Activated CD8-positive, alpha-beta memory T cell treated with anti-CD3 and anti-CD28 coated beads for 24 hours (primary cell): ENCODE data around the gene SUN1.
A peak's percentile ranks its signal among the peaks of the same experiment; 100 is the strongest.
"Not testable (repeated sequence)": the region's sequence is repeated elsewhere in the genome, so short reads cannot be mapped to it uniquely, and the experiment has no call there.

ENCODE experiments used
- DNase-seq: peaks from one replicate; pipeline ENCODE4 v3.0.0-alpha.2; 2020

Gene SUN1

DNA sequence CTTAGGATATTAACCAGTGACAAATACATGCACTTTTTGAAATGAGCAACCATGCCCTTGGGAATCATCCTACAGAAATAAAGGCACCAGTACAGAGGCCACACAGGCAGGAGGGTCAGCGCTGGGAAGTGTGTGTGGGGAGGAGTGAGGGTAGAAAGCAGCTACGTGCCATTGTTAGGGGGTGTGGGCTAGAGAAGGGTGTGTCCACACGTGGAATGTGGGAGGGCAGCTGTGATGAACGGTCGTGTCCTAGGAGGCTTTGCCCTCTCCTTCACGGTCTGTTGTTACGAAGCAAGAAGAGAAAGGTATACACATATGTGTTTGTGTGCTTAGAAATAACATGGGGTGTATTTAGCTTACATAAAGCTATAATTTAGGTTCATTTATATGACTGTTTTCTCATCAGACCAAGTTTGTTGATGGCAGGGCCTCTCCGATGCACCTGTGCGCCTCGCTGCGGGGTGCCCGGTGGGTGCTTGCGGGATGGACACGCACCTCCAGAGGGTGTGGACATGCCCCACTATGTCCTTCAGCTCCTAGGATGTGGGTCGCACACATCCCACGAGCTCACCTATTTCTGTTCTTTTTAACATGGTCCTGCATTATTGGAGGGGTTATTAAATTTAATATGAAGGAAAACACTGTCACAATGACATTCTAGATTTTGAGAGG lies 27.2 kb downstream of the SUN1 start:
- DNase-seq: no peak

DNA sequence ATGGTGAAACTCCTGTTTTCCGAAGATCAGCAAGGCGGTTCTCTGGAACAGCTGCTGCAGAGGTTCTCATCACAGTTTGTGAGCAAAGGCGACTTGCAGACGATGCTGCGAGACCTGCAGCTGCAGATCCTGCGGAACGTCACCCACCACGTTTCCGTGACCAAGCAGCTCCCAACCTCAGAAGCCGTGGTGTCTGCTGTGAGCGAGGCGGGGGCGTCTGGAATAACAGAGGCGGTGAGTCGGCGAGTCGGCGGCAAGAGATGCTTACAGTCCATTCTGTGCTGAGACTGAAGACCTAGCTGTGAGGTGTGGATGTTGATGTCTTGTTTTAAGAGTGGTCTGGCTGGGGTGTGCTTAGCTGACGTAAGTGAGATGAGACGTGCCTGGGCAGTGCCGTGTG lies 27.9 kb downstream of the SUN1 start:
- no peak for DNase-seq

DNA sequence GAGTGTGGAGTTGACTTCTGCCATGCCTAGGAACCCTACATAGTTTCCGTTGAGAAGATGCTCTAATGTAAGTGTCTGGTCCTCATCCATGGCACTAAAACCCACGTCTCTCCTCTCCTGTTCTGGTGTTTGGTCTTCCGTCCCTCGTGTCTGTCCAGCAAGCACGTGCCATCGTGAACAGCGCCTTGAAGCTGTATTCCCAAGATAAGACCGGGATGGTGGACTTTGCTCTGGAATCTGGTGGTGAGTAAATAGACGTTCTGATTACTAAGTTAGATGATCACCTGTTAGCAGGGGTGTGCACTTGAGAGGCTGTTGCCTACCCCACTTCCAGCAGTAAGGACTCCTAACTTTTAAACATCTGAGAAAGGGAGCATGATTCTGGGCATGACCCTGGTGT lies 28.9 kb downstream of the SUN1 start:
- DNase-seq: no peak

DNA sequence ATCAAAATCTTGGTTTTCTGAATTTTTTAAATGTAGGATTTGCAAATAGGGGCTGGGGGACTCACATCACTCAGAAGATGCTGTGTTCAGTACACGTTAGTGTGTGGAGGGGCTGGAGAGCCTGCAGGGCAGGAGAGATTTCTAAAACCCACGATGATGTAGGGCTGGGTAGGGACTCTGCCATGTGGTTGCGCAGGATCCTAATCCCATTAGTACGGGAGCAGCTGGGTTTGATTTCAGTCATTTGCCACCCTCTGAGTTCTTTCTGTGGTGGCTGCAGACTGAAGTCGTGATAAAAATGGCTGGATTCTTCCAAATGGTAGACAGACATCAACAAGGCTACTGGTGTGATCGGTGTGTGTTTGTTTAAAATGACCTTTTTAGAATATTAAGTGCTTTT lies 29.9 kb downstream of the SUN1 start:
- no peak for DNase-seq

DNA sequence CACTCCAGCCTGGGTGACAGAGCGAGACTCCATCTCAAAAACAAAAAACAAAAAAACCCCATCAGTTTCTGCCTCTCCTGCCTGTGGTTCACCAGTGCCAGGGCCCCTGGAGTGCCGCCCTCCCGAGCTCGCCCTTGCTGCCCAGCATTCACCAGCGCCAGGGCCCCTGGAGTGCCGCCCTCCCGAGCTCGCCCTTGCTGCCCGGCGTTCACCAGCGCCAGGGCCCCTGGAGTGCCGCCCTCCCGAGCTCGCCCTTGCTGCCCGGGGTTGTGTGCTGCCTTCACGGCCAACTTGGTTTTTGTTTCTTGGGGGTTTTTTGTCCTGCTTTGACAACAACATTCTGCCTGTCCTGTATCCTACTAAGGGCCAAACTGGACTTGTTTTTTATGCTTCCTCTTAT lies 30.8 kb downstream of the SUN1 start:
- DNase-seq: no peak

DNA sequence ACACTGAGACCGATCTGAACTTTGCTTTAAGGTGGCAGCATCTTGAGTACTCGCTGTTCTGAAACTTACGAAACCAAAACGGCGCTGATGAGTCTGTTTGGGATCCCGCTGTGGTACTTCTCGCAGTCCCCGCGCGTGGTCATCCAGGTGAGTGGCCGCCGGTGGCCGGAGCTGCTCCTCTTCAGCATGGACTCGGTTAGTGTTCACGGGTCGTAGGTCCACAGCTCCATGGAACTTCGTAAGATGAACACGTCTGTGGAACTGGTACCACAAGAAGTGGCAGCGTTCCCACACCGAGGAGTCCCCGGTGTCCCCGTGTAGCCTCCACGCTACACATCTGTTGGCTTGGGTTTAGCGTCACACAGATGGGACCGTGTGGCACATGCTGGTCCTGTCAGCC lies 33.6 kb downstream of the SUN1 start:
- DNase-seq: no peak

DNA sequence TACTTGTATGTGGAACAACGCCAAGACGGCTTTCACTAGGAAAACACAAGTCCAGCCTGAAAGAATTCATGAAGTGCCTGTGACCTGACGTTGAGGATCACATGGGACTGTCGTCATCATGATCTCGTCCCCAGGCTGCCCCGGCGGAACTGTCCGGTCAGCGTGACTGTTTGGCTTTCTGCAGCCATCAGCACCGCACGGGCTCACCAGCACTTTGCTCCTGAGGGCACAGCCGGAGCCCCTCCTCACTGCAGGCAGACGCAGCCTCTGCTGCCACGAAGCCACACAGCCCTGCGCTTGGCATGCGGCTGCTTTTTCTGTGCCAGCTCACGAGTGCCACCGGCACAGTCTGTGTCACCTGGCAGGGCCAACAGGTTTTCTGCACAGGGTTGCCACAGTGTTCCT lies 34.7 kb downstream of the SUN1 start:
- DNase-seq: no peak

DNA sequence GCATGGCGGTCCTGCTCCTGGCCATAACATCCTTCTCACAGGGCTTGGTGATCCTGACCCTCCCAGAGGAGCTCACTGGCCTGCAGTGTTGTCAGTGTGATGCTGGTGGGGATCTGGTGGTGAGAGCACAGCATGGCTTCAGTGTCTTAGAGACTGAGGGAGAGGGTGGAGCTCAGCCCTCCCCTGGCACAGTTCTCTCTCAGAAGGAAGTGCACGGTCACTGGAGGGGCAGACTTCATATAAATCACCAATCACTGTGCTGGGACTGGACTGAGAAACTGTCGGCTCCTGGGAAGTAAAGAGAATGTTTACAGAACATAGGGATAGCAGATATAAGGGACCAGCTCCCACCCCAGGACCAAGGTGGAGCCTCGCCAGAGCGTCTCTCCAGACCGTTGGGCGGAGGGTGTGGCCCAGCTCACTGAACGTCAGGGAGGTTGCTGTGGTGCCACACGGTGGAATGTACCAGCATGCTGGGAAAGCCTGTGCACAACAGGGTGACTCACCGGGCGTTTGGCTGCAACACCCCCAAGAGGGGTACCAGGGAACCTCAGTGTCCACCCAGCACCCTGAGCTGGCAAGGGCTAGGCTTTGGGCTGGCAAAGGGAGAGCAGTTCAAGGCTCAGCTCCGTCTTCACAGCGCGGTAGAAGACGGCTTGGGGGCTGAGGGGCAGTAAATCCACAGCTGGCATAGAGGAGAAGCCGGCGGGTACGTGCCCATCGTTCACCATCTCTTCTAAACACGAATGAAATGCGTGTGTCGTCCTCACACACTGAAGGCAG lies 35.3 kb downstream of the SUN1 start:
- no peak for DNase-seq

DNA sequence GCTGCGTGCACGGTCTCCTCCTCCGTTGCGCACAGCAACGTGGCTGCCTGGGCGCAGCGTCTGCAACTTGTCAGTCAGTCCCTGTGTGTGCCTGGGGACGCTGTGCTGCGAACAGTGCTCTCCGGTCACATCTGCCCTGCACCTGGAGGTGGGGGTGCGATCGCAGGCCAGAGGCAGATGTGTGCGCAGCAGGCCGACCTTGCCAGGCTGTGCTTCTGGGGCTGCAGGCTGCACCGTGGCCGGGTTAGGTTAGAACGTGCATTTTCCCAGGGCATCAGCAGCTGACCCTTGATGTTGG lies 35.9 kb downstream of the SUN1 start:
- no peak for DNase-seq

DNA sequence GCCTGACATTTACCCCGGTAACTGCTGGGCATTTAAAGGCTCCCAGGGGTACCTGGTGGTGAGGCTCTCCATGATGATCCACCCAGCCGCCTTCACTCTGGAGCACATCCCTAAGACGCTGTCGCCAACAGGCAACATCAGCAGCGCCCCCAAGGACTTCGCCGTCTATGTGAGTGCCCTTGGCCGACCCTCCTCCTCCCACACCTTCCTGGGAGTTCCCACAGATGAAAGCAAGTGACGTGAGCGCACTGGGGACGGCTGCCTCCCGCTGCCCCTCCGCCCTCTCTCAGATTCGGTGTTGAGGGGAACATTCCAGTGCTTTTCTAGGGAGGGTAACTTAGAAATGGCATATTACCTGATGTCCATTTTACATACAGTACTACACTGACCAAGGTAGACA lies 37.1 kb downstream of the SUN1 start:
- DNase-seq: no peak

DNA sequence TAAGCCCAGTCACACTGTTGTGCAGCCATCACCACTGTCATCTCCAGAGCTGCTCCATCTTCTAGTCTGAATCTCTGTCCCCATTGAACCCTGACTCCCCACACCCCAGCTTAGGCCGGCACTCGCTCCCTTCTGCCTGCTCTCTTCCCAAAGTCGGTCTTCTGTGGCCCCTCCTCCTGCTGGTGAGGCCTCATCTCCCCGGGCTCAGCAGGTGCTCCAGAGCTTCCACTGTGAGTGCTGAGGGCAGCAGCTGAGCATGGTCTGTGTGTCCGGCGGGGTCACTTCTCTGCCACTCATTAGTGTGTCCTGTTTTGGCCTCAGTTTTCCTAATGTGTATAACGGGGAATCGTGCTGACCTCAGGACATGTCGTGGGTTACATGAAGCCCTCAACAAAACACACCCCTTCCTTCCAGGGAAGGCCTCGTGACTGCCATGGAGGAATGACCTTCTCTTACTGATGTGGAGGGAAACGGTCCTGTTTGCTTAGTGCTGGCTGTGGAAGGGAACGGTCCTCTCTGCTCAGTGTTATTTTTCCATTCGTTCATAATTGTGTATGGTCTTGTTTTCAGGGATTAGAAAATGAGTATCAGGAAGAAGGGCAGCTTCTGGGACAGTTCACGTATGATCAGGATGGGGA lies 39.7 kb downstream of the SUN1 start:
- no peak for DNase-seq

DNA sequence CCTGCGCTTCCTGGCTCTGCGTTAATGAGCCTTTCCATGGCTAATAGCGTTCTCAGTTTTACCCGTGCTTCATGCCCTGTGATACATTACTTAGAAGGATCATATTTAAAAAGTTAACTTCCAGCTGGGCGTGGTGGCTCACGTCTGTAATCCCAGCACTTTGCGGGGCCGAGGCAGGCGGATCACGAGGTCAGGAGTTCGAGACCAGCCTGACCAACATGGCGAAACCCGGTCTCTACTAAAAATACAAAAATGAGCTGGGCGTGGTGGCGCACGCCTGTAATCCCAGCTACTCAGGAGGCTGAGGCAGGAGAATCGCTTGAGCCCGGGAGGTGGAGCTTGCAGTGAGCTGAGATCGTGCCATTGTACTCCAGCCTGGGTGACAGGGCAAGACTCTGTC lies 40.4 kb downstream of the SUN1 start:
- not testable (repeated sequence) for DNase-seq

DNA sequence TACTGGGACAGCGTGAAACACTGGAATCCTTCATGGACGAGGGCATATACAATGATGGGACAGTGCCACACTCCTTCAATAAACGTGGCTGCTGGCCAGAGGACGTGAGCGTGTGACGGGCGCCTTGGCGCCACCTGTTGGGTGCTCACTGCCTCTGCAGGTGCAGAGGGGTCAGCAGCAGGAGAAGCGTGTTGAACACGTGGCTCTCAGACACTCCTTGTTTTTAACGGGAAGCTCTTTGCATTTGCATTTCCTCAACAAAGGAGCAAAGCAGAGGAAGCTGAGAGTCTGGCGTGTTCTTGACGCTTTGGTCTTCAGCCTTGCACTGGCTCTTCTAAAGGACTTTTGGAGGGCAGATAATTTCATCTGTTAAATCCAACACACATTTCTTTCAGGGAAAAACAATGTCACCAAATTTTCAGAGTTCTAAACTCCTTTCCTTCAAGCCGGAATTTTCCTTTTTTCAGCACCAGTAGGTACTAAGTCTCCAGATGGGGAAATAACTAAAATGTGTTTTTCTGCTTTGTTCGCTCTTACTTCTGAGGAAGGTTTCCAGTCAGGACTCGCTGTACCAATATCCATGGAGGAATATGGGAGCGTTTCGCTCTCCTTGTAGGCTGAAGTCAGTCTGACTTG lies 41.2 kb downstream of the SUN1 start:
- DNase-seq: peak; percentile 84

DNA sequence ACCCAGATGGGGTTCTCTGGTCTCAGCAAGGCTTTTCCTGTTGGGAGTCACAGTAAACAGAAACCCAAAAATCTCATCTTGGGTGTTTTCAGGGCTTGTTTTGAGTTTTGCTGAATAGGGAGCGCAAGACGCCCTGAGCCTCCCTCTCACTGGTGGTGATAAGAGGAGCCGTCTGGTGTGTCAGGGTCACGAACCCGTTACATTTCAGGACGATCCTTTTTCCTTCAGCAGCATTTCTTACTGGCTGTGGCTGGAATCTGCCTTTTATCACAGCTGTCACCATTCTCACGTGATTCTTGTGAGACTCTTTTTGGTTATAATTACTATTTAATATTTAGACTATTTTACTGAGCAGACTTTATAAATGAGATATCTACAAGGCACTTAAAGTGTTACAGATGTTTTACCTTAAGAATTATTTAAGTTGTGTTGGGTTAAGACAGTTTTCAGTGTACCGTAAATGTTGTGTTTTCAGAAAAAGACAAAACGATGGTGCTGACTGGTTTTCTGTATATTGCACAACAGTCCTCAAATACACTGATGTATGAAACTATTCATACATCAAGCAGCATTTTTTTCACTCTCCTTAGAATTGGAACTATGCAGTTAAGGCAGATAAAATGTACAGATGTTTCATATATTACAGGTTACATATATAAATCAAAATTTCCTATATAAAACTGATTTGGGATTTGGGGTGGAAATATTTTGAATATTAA lies 41.9 kb downstream of the SUN1 start:
- no peak for DNase-seq

DNA sequence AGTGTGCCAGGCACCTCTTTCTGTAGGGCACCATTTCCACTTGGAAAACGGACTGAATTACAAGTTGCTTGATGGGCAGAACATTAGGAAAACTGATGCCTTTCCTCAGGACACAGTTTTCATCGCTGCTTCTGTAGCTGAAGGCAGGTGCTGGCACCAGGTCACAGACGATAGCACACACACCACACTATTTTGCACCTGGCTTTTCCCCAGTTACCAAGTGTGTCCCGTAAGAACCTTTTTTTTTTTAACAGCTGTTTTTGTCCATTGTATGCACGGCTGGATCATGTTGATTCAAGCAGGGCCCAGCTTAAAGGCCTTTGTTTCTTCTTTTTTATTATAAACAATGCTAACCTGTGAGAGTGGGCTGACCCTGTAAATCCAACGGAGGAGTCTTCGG lies 42.8 kb downstream of the SUN1 start:
- no peak for DNase-seq

DNA sequence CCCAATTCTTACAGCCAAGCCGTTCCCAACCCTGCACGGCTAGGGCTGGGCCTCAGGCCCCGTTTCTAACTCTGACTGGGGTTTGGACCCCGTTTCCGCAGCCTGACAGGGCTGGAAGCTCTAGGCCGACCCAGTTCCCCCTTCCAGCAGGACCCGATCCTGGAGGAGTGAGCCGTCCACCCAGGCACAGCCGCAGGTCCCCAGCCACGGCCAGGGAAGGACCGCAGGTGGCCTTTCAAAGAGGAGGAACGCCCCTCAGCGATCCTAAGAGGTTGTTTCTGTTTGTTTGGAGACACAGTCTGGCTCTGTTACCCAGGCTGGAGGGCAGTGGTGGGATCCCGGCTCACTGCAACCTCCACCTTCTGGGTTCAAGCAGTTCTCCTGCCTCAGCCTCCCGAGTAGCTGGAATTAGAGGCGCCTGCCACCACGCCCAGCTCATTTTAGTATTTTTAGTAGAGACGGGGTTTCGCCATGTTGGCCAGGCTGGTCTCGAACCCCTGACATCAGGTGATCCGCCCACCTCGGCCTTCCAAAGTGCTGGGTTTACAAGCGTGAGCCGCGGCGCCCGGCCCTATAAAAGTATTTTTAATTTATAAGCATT lies 43.3 kb downstream of the SUN1 start:
- DNase-seq: no peak

DNA sequence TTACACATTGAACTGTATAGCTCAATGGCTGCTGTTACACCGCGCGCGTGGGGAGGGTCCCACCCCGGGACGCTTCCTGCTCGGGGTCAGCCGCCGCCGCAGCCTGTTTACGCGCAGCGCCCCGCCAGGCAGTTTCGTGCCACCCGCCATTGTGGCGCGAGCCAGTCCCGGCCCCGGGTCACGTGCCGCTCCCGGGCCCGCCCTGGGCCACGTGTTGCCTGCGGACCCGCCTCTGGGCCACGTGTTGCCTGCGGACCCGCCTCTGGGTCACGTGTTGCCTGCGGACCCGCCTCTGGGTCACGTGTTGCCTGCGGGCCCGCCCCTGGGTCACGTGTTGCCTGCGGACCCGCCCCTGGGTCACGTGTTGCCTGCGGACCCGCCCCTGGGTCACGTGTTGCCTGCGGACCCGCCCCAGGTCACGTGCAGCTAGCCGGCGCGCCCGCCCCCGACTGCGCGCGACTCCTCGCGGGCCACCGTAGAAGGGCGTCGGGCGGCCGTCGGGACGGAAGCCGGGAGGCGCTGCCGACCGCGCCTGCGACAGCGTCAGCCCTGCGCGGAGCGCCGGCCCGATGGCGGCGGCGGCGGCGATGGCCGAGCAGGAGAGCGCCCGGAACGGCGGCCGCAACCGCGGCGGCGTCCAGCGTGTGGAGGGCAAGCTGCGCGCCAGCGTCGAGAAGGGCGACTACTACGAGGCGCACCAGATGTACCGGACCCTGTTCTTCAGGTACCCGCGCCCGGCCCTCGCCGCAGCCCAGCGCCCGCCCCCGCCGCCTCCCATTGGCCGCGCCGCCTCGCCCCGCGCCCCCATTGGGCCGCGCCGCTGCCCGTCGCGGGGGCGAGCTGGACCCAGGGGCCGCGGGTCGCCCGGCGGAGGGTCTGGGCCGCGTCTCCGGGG lies 44.0 kb downstream of the SUN1 start, which contains the start of gene GET4:
Gene GET4 (plus strand): TSS at position 478 of the 895 bp plus-strand sequence. CDS start 92 bp downstream, at position 570.
- DNase-seq: peak; percentile 97

DNA sequence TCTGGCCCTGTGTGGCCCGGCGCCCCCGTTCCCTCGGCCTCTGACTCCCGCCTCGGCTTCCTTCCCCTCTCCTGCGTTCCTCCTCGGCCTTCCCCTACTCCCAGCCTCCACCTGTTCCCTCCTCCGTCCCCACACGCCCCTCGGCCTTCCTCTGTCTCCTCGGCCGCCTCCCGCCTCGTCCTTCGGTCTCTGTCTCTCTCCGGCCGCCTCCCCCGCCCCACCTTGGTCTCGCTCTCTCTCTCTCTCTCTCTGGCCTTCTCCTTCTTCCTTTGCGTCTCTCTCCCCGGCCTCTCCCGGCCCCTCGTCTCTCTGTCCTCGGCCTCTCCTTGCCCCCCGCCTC lies 44.7 kb downstream of the SUN1 start:
- no peak for DNase-seq

DNA sequence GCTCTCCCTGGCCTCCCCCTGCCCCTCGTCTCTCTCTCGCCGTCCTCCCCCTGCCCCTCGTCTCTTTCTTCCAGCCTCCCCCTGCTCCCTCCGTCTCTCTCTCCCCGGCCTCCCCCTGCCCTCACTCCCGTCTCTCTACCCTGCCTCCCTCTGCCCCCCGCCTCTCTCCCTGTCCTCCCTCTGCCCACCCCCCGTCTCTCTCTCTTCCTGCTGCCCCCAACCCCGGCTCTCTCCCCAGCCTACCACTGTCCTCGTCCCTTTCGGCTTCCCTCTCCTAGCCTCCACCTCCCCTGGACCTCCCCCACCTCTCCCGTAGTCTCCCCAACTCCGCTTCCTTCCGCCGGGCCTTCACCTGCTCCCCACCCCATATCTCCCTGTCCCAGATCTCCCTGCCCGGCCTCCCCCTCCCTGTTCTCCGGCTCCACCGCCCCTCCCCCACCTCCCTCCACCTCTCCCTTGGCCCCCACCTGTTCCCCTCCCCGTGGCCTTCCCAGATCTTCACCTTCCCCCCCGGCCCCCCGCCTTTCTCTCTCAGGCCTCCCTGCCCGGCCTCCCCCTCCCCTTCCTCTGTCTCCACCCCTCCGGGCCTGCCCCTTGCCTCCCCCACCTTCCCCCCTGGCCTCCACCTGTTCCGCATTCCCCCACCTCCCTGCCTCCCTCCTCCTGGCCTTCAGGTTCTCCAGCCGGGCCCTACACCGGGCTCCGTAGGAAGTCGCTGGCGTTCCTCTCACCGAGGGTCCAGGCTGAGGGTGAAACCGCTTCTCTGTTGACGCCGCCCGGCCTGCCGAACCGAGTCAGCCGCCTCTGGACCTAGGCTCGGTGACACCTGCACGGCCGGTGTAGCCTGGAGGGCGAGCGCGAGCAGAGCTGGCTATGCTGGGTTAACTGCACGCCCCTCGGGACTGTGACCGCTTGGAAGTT lies 45.3 kb downstream of the SUN1 start:
- DNase-seq: no peak

DNA sequence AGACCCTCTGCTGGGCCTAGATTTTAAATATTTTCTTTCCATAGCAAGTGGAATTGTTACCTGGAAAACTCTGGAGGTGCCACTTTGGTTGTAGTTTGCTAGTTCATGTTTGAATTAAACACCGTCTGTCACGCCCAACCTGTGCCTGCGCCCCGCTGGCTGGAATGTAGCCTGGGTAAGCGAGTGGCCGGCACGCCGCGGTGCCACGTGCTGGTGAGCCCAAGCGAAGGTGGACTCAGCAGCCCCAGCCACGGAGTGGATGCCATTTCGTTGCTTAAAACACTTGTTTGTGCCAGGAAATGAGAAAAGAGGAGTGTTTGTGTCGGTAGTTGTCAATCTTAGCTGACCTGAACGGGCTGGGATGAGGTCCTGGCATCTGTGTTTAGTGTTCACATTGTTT lies 46.8 kb downstream of the SUN1 start:
- DNase-seq: no peak

DNA sequence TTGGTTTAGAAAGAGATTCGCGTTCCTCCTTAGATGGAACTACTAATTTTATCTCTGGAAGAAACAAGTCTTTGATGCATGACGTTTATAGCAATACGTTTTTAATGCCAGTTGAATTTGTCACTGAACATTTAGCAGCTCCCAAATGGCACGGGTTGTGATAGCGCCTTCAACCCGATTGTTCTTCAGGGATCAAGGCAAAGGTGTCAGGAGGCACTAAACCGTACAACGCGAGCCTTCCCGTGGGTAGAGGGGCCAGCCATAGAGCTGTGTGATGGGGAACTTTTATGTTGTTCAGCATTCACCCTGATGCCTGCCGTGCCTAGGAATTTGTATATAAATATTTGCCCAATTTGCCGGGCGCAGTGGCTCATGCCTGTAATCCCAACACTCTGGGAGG lies 47.4 kb downstream of the SUN1 start:
- DNase-seq: no peak
